ENCODE data around the gene MISP. TPM values are rescaled to one million over a fixed set of nuclear protein-coding genes. Genes with fewer than 3 reads are reported as not detected.

MISP gene
- total RNA-seq, 1 experiment from 2014 or later = not detected

DNA sequence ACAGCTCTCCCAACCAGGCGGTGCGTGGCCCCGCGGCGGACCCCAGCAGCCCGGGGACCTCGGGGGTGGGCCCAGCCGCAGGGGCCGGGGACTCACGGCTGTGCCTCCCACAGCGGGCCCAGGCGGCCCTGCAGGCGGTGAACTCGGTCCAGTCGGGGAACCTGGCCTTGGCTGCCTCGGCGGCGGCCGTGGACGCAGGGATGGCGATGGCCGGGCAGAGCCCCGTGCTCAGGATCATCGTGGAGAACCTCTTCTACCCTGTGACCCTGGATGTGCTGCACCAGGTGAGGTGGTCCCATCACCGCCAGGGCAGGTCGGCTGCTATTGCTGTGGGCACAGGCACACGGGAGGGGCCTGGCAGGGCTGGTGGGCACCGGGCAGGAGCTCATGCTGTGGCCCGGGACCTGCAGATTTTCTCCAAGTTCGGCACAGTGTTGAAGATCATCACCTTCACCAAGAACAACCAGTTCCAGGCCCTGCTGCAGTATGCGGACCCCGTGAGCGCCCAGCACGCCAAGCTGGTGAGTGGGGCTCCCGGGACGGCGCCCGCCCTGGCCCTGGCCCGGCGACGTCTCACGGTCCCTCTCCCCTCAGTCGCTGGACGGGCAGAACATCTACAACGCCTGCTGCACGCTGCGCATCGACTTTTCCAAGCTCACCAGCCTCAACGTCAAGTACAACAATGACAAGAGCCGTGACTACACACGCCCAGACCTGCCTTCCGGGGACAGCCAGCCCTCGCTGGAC is 53.7 kb downstream of the MISP start:
- no peak for DNase-seq
- Histone ChIP-seq H3K4me1 (ENCODE audit: low read length) (peaks cover 1% of the 10 kb centered on the region), H3K4me3 (ENCODE audit: low read length) (no peak overlapping the region), H3K4me2 (ENCODE audit: low read depth, low read length, poor library complexity, severe bottlenecking) (no peak overlapping the region), H4K20me1 (ENCODE audit: insufficient read depth, low read depth, low read length) (peaks cover 80% of the 10 kb centered on the region), H3K27ac (ENCODE audit: low read length) (no peak overlapping the region), H3K36me3 (ENCODE audit: insufficient read depth, low read length) (peaks cover 65% of the 10 kb centered on the region), H3K79me2 (ENCODE audit: low read length) (peaks cover 47% of the 10 kb centered on the region), H3K9ac (ENCODE audit: low read length) (no peak overlapping the region), H3K9me2 (replicated peaks; ENCODE audit: insufficient read depth, low read length) (no peaks in the 10 kb centered on the region), H2AFZ (ENCODE audit: low read length) (no peak overlapping the region), H3K27me3 (ENCODE audit: low read length) (no peaks in the 10 kb centered on the region), H3K9me3 (ENCODE audit: low read length) (no peaks in the 10 kb centered on the region)

DNA sequence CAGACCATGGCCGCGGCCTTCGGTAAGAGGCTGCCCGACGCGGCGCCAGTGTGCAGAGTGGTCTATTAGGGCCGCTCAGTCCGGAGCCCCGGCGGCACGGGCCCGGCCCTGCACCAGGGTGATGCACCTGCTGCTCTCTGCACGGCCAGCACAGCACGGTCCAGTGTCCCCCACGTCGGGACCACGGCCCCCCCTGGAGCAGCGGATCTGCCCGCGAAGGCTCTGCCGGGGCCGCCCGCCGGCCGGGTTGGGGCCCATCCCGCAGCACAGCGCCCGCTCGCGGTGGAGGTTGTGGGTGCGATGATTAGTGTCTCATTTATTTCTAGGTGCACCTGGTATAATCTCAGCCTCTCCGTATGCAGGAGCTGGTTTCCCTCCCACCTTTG is 54.2 kb downstream of the MISP start:
- no peaks in the 10 kb centered on the region for H3K9me2 ChIP-seq (replicated peaks; ENCODE audit: insufficient read depth, low read length)
- H3K4me2 ChIP-seq (ENCODE audit: low read depth, low read length, poor library complexity, severe bottlenecking) = no peak overlapping the region
- no peak overlapping the region for H3K4me3 ChIP-seq (ENCODE audit: low read length)
- peaks cover 65% of the 10 kb centered on the region for H3K36me3 ChIP-seq (ENCODE audit: insufficient read depth, low read length)
- H3K27me3 ChIP-seq (ENCODE audit: low read length) = no peaks in the 10 kb centered on the region
- H3K4me1 ChIP-seq (ENCODE audit: low read length) = no peaks in the 10 kb centered on the region
- H3K9me3 ChIP-seq (ENCODE audit: low read length) = no peaks in the 10 kb centered on the region
- no peak for DNase-seq
- H3K27ac ChIP-seq (ENCODE audit: low read length) = no peak overlapping the region
- peaks cover 79% of the 10 kb centered on the region for H4K20me1 ChIP-seq (ENCODE audit: insufficient read depth, low read depth, low read length)
- no peak overlapping the region for H3K9ac ChIP-seq (ENCODE audit: low read length)
- no peak overlapping the region for H2AFZ ChIP-seq (ENCODE audit: low read length)
- peaks cover 42% of the 10 kb centered on the region for H3K79me2 ChIP-seq (ENCODE audit: low read length)

GRCh38 chr19:805600-806550 is 55.0 kb downstream of the MISP start:
- Histone ChIP-seq H3K79me2 (ENCODE audit: low read length) (peaks cover 34% of the 10 kb centered on the region), H3K9me2 (replicated peaks; ENCODE audit: insufficient read depth, low read length) (no peaks in the 10 kb centered on the region), H3K4me1 (ENCODE audit: low read length) (no peaks in the 10 kb centered on the region), H3K9me3 (ENCODE audit: low read length) (no peaks in the 10 kb centered on the region), H4K20me1 (ENCODE audit: insufficient read depth, low read depth, low read length) (peaks cover 72% of the 10 kb centered on the region), H3K9ac (ENCODE audit: low read length) (no peak overlapping the region), H3K27ac (ENCODE audit: low read length) (no peak overlapping the region), H3K4me2 (ENCODE audit: low read depth, low read length, poor library complexity, severe bottlenecking) (no peak overlapping the region), H3K27me3 (ENCODE audit: low read length) (no peaks in the 10 kb centered on the region), H2AFZ (ENCODE audit: low read length) (no peak overlapping the region), H3K36me3 (ENCODE audit: insufficient read depth, low read length) (peaks cover 66% of the 10 kb centered on the region), H3K4me3 (ENCODE audit: low read length) (no peak overlapping the region)
- no peak for DNase-seq

DNA sequence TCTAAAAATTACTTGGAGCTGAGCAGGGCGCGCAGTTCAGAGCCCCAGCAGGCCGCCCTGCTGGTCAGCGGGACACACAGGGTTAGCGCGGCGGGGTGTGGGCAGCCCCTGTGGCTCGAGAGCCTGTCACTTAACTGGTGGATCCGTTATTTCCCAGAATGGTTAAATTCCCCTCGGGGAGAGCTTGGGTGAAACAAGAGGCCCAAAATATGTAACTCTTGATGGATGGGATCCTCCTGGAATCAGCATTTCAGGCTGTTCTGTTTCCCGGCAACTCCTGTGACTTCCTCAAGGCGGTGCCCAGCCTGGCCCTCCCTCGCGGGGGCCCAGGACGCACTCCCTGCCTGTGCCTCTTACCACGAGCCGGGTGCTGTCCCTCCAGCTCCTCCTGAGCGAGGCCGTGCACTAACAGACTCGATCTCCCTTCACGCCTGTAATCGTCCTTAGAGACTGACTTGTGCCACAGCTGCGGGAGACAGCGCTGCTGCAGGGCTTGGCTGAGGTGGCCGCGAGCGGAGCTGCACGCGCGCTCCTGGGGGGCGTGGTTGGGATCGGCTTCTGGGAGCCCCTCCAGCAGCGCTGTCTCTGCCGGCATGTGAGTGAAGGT is 56.0 kb downstream of the MISP start:
- Histone ChIP-seq H3K4me1 (ENCODE audit: low read length) (no peaks in the 10 kb centered on the region), H3K9me2 (replicated peaks; ENCODE audit: insufficient read depth, low read length) (no peaks in the 10 kb centered on the region), H3K36me3 (ENCODE audit: insufficient read depth, low read length) (peaks cover 60% of the 10 kb centered on the region), H3K27ac (ENCODE audit: low read length) (no peak overlapping the region), H3K4me2 (ENCODE audit: low read depth, low read length, poor library complexity, severe bottlenecking) (no peak overlapping the region), H3K27me3 (ENCODE audit: low read length) (no peaks in the 10 kb centered on the region), H2AFZ (ENCODE audit: low read length) (no peak overlapping the region), H4K20me1 (ENCODE audit: insufficient read depth, low read depth, low read length) (peaks cover 61% of the 10 kb centered on the region), H3K9me3 (ENCODE audit: low read length) (no peaks in the 10 kb centered on the region), H3K79me2 (ENCODE audit: low read length) (peaks cover 24% of the 10 kb centered on the region), H3K4me3 (ENCODE audit: low read length) (no peak overlapping the region), H3K9ac (ENCODE audit: low read length) (no peak overlapping the region)
- DNase-seq = no peak

- Histone ChIP-seq H3K4me1 (ENCODE audit: low read length) (no peaks in the 10 kb centered on the region), H3K36me3 (ENCODE audit: insufficient read depth, low read length) (peaks cover 54% of the 10 kb centered on the region), H3K9me2 (replicated peaks; ENCODE audit: insufficient read depth, low read length) (no peaks in the 10 kb centered on the region), H3K79me2 (ENCODE audit: low read length) (peaks cover 15% of the 10 kb centered on the region), H2AFZ (ENCODE audit: low read length) (no peak overlapping the region), H3K4me3 (ENCODE audit: low read length) (no peak overlapping the region), H4K20me1 (ENCODE audit: insufficient read depth, low read depth, low read length) (peaks cover 52% of the 10 kb centered on the region), H3K27ac (ENCODE audit: low read length) (no peak overlapping the region), H3K27me3 (ENCODE audit: low read length) (no peaks in the 10 kb centered on the region), H3K4me2 (ENCODE audit: low read depth, low read length, poor library complexity, severe bottlenecking) (no peak overlapping the region), H3K9ac (ENCODE audit: low read length) (no peak overlapping the region), H3K9me3 (ENCODE audit: low read length) (no peaks in the 10 kb centered on the region)
- no peak for DNase-seq
Measured at GRCh38 chr19:807627-808422, 56.9 kb downstream of the MISP start.

- Histone ChIP-seq H3K9ac (ENCODE audit: low read length) (no peak overlapping the region), H3K79me2 (ENCODE audit: low read length) (peaks cover 9% of the 10 kb centered on the region), H3K4me1 (ENCODE audit: low read length) (no peaks in the 10 kb centered on the region), H3K4me3 (ENCODE audit: low read length) (no peak overlapping the region), H3K4me2 (ENCODE audit: low read depth, low read length, poor library complexity, severe bottlenecking) (no peak overlapping the region), H3K9me3 (ENCODE audit: low read length) (no peaks in the 10 kb centered on the region), H2AFZ (ENCODE audit: low read length) (no peak overlapping the region), H3K36me3 (ENCODE audit: insufficient read depth, low read length) (peaks cover 48% of the 10 kb centered on the region), H3K9me2 (replicated peaks; ENCODE audit: insufficient read depth, low read length) (no peaks in the 10 kb centered on the region), H3K27me3 (ENCODE audit: low read length) (no peaks in the 10 kb centered on the region), H4K20me1 (ENCODE audit: insufficient read depth, low read depth, low read length) (peaks cover 46% of the 10 kb centered on the region), H3K27ac (ENCODE audit: low read length) (no peak overlapping the region)
- DNase-seq = no peak
Measured at GRCh38 chr19:808423-808775, 57.5 kb downstream of the MISP start.

- Histone ChIP-seq H3K4me2 (ENCODE audit: low read depth, low read length, poor library complexity, severe bottlenecking) (no peak overlapping the region), H3K79me2 (ENCODE audit: low read length) (0 out of 2 replicates have a peak, but pooled peaks cover 6% of the 10 kb centered on the region), H3K36me3 (ENCODE audit: insufficient read depth, low read length) (peaks cover 36% of the 10 kb centered on the region), H4K20me1 (ENCODE audit: insufficient read depth, low read depth, low read length) (peaks cover 32% of the 10 kb centered on the region), H3K4me1 (ENCODE audit: low read length) (no peaks in the 10 kb centered on the region), H2AFZ (ENCODE audit: low read length) (no peak overlapping the region), H3K27me3 (ENCODE audit: low read length) (no peaks in the 10 kb centered on the region), H3K9ac (ENCODE audit: low read length) (no peak overlapping the region), H3K27ac (ENCODE audit: low read length) (no peak overlapping the region), H3K4me3 (ENCODE audit: low read length) (no peak overlapping the region), H3K9me3 (ENCODE audit: low read length) (no peaks in the 10 kb centered on the region), H3K9me2 (replicated peaks; ENCODE audit: insufficient read depth, low read length) (no peaks in the 10 kb centered on the region)
- DNase-seq = no peak
Measured at GRCh38 chr19:810077-810855, 59.4 kb downstream of the MISP start.
